IPS-18a (cell line): ENCODE results near the gene MAP2K5.

ENCODE experiments used
- H3K27ac ChIP-seq: one replicate; pipeline ENCODE4 v1.5.1; 2013; ENCODE audit warnings: low read length
- H3K27me3 ChIP-seq: one replicate; pipeline ENCODE4 v1.6.1; 2013; ENCODE audit warnings: mild to moderate bottlenecking, low read length; ENCODE audit not compliant: control insufficient read depth, insufficient read depth
- H3K36me3 ChIP-seq: one replicate; pipeline ENCODE4 v1.6.1; 2013; ENCODE audit warnings: low read depth, low read length; ENCODE audit not compliant: control insufficient read depth
- H3K4me1 ChIP-seq: one replicate; pipeline ENCODE4 v1.6.1; 2013; ENCODE audit warnings: low read depth, low read length; ENCODE audit not compliant: control insufficient read depth
- H3K4me3 ChIP-seq: one replicate; pipeline ENCODE4 v1.5.1; 2013; ENCODE audit warnings: low read length
- H3K9ac ChIP-seq: one replicate; pipeline ENCODE4 v1.6.1; 2013; ENCODE audit warnings: mild to moderate bottlenecking, low read length, moderate library complexity
- H3K9me3 ChIP-seq: one replicate; pipeline ENCODE4 v1.6.1; 2013; ENCODE audit warnings: low read depth, low read length; ENCODE audit not compliant: control insufficient read depth

MAP2K5 gene

GRCh38 chr15:67834581-67835296 is 292.2 kb downstream of the MAP2K5 start:
- Histone ChIP-seq H3K9me3 (peaks cover 5% of the 10 kb centered on the region), H3K36me3 (no peaks in the 10 kb centered on the region), H3K4me1 (peaks cover 25% of the 10 kb centered on the region), H3K9ac (no peak overlapping the region), H3K27ac (no peak overlapping the region), H3K4me3 (peak overlapping the region; percentile 51), H3K27me3 (peaks cover 100% of the 10 kb centered on the region)

- peak overlapping the region; percentile 51 for H3K4me3 ChIP-seq
Measured at GRCh38 chr15:67835297-67836133, 293.0 kb downstream of the MAP2K5 start.

GRCh38 chr15:67836134-67836455 is 293.6 kb downstream of the MAP2K5 start:
- Histone ChIP-seq H3K4me3 (peak overlapping the region; percentile 51), H3K27ac (no peak overlapping the region), H3K27me3 (peaks cover 91% of the 10 kb centered on the region), H3K4me1 (peaks cover 23% of the 10 kb centered on the region), H3K36me3 (no peaks in the 10 kb centered on the region), H3K9ac (no peak overlapping the region), H3K9me3 (no peaks in the 10 kb centered on the region)

More at GRCh38 chr15:67835297-67836133, 293.0 kb downstream of the MAP2K5 start:
- Histone ChIP-seq H3K9ac (no peak overlapping the region), H3K4me1 (peaks cover 21% of the 10 kb centered on the region), H3K9me3 (peaks cover 3% of the 10 kb centered on the region), H3K27ac (no peak overlapping the region), H3K27me3 (peaks cover 93% of the 10 kb centered on the region), H3K36me3 (no peaks in the 10 kb centered on the region)

GRCh38 chr15:67836477-67836876 is 294.0 kb downstream of the MAP2K5 start:
- Histone ChIP-seq H3K9ac (no peak overlapping the region), H3K9me3 (no peaks in the 10 kb centered on the region), H3K4me1 (peaks cover 27% of the 10 kb centered on the region), H3K4me3 (peak overlapping the region; percentile 51), H3K27me3 (peaks cover 91% of the 10 kb centered on the region), H3K36me3 (no peaks in the 10 kb centered on the region), H3K27ac (no peak overlapping the region)

- no peaks in the 10 kb centered on the region for H3K9me3 ChIP-seq
- H3K4me1 ChIP-seq = peaks cover 27% of the 10 kb centered on the region
- peaks cover 90% of the 10 kb centered on the region for H3K27me3 ChIP-seq
- no peak overlapping the region for H3K4me3 ChIP-seq
- no peaks in the 10 kb centered on the region for H3K36me3 ChIP-seq
- no peak overlapping the region for H3K9ac ChIP-seq
- no peak overlapping the region for H3K27ac ChIP-seq
Measured at GRCh38 chr15:67836955-67837354, 294.5 kb downstream of the MAP2K5 start.

- Histone ChIP-seq H3K9ac (no peak overlapping the region), H3K36me3 (no peaks in the 10 kb centered on the region), H3K9me3 (no peaks in the 10 kb centered on the region), H3K4me1 (peaks cover 26% of the 10 kb centered on the region), H3K4me3 (peak overlapping the region; percentile 91), H3K27ac (no peak overlapping the region), H3K27me3 (peaks cover 74% of the 10 kb centered on the region)
Measured at GRCh38 chr15:67838789-67839332, 296.4 kb downstream of the MAP2K5 start.

GRCh38 chr15:67839499-67839928 is 297.0 kb downstream of the MAP2K5 start:
- H3K4me1 ChIP-seq = peaks cover 31% of the 10 kb centered on the region
- H3K27ac ChIP-seq = no peak overlapping the region
- peak overlapping the region; percentile 81 for H3K9ac ChIP-seq
- H3K36me3 ChIP-seq = no peaks in the 10 kb centered on the region
- no peaks in the 10 kb centered on the region for H3K9me3 ChIP-seq
- peak overlapping the region; percentile 91 for H3K4me3 ChIP-seq
- H3K27me3 ChIP-seq = peaks cover 68% of the 10 kb centered on the region

- no peaks in the 10 kb centered on the region for H3K9me3 ChIP-seq
- H3K27me3 ChIP-seq = peaks cover 61% of the 10 kb centered on the region
- no peaks in the 10 kb centered on the region for H3K36me3 ChIP-seq
- peak within 1 kb of the TSS; percentile 81 for H3K9ac ChIP-seq
- H3K27ac ChIP-seq = peak within 1 kb of the TSS; percentile 66
- H3K4me3 ChIP-seq = peak within 1 kb of the TSS; percentile 91
- H3K4me1 ChIP-seq = peaks cover 33% of the 10 kb centered on the region
Measured at GRCh38 chr15:67839929-67840748, 297.6 kb downstream of the MAP2K5 start, which contains the start of gene RNU6-1. RNU6-1 (minus strand) TSS chr15:67840045.

GRCh38 chr15:67840749-67841512 is 298.4 kb downstream of the MAP2K5 start:
- Histone ChIP-seq H3K4me3 (peak overlapping the region; percentile 91), H3K27ac (no peak overlapping the region), H3K9ac (peak overlapping the region; percentile 81), H3K9me3 (no peaks in the 10 kb centered on the region), H3K4me1 (peaks cover 33% of the 10 kb centered on the region), H3K27me3 (peaks cover 54% of the 10 kb centered on the region), H3K36me3 (no peaks in the 10 kb centered on the region)

- Histone ChIP-seq H3K4me3 (peak overlapping the region; percentile 91), H3K27me3 (peaks cover 48% of the 10 kb centered on the region), H3K4me1 (peaks cover 33% of the 10 kb centered on the region), H3K27ac (no peak overlapping the region), H3K36me3 (no peaks in the 10 kb centered on the region), H3K9ac (no peak overlapping the region), H3K9me3 (no peaks in the 10 kb centered on the region)
Measured at GRCh38 chr15:67841513-67841762, 298.9 kb downstream of the MAP2K5 start.
